HEK293 (cell line): ENCODE results near the gene COL13A1.

Experiments
- CTCF ChIA-PET: fragments of 350-600 bp; formaldehyde crosslinking; extraction: SDS; loops from one replicate; lab custom pipeline; 2021; ENCODE audit warnings: antibody characterized with exemption; lab: Yijun Ruan, JAX
- POLR2A ChIA-PET: fragments of 300-600 bp; formaldehyde crosslinking; extraction: SDS; loops from one replicate; lab custom pipeline; 2020; ENCODE audit warnings: antibody characterized with exemption, inconsistent platforms; lab: Yijun Ruan, JAX
- H3K27ac ChIP-seq: fragments of 200-500 bp; sonication (Bioruptor generic); 2 replicates; pipeline ENCODE4 v1.5.1; 2014; ENCODE audit warnings: low read depth, low read length, control low read depth, inconsistent platforms; ENCODE audit errors: extremely low read depth
- H3K36me3 ChIP-seq, 2 experiments: fragments of 200-500 bp in 1 of 2; sonication (Bioruptor generic) in 1 of 2; 1 replicate in 1 of 2; 2 replicates in 1 of 2; pipeline ENCODE4 v1.5.1; 2014 to 2017; ENCODE audit warnings: inconsistent platforms in 2 of 2, low read length in 2 of 2; ENCODE audit not compliant: control insufficient read depth in 2 of 2, insufficient read depth in 1 of 2
- H3K4me1 ChIP-seq: fragments of 200-500 bp; sonication (Bioruptor generic); 2 replicates; pipeline ENCODE4 v1.5.1; 2014; ENCODE audit warnings: mild to moderate bottlenecking, low read length, inconsistent platforms; ENCODE audit not compliant: control insufficient read depth, insufficient read depth
- H3K4me3 ChIP-seq: 2 replicates; pipeline ENCODE4 v1.5.1; 2011; ENCODE audit warnings: low read depth, mild to moderate bottlenecking, control low read depth, low read length, moderate library complexity
- H3K9me3 ChIP-seq: fragments of 200-500 bp; sonication (Bioruptor generic); 2 replicates; pipeline ENCODE4 v1.5.1; 2014; ENCODE audit warnings: low read depth, low read length, inconsistent platforms; ENCODE audit not compliant: control insufficient read depth, insufficient read depth
- BCL11B ChIP-seq: fragments of 450-650 bp; formaldehyde crosslinking; IDR thresholded peaks from 2 replicates; pipeline ENCODE4 v1.5.1; 2016; ENCODE audit warnings: low read depth, missing biosample characterization, missing genetic modification characterization
- GLIS1 ChIP-seq: fragments of 450-650 bp; formaldehyde crosslinking; IDR thresholded peaks from 2 replicates; pipeline ENCODE4 v1.5.1; 2016; ENCODE audit warnings: missing biosample characterization, missing genetic modification characterization
- HOXA7 ChIP-seq: sonication (generic); formaldehyde crosslinking; IDR thresholded peaks from 2 replicates; pipeline ENCODE4 v1.8.1; 2022; ENCODE audit warnings: missing genetic modification reagents, borderline replicate concordance
- HOXD13 ChIP-seq: sonication (generic); formaldehyde crosslinking; IDR thresholded peaks from 2 replicates; pipeline ENCODE4 v1.8.0; 2022; ENCODE audit warnings: missing genetic modification reagents, borderline replicate concordance
- SCRT1 ChIP-seq: fragments of 450-650 bp; formaldehyde crosslinking; IDR thresholded peaks from 2 replicates; pipeline ENCODE4 v1.5.1; 2016; ENCODE audit warnings: missing biosample characterization, missing genetic modification characterization, borderline replicate concordance
- SCRT2 ChIP-seq: fragments of 450-650 bp; formaldehyde crosslinking; IDR thresholded peaks from 2 replicates; pipeline ENCODE4 v1.5.1; 2016; ENCODE audit warnings: missing biosample characterization, missing genetic modification characterization
- TCF7L2 ChIP-seq: IDR thresholded peaks from 2 replicates; pipeline ENCODE4 v1.6.1; 2011; ENCODE audit warnings: low read depth, mild to moderate bottlenecking, inconsistent platforms, low read length, moderate library complexity, borderline replicate concordance
- ZBTB17 ChIP-seq: fragments of 450-650 bp; formaldehyde crosslinking; IDR thresholded peaks from 2 replicates; pipeline ENCODE4 v1.5.1; 2016; ENCODE audit warnings: missing biosample characterization, missing genetic modification characterization
- ZBTB26 ChIP-seq: fragments of 450-650 bp; formaldehyde crosslinking; optimal IDR thresholded peaks from 2 replicates; pipeline ENCODE3; 2016; ENCODE audit warnings: missing biosample characterization, mild to moderate bottlenecking, missing genetic modification characterization
- ZBTB48 ChIP-seq: fragments of 450-650 bp; formaldehyde crosslinking; IDR thresholded peaks from 2 replicates; pipeline ENCODE4 v1.5.1; 2016; ENCODE audit warnings: missing biosample characterization, missing genetic modification characterization
- ZNF10 ChIP-seq: fragments of 450-650 bp; formaldehyde crosslinking; IDR thresholded peaks from 2 replicates; pipeline ENCODE4 v1.5.1; 2017; ENCODE audit warnings: missing biosample characterization, missing genetic modification characterization
- ZNF114 ChIP-seq: fragments of 450-650 bp; formaldehyde crosslinking; IDR thresholded peaks from 2 replicates; pipeline ENCODE4 v1.5.0; 2017; ENCODE audit warnings: missing biosample characterization, missing genetic modification characterization
- ZNF140 ChIP-seq: fragments of 450-650 bp; formaldehyde crosslinking; IDR thresholded peaks from 2 replicates; pipeline ENCODE4 v1.5.1; 2016; ENCODE audit warnings: missing biosample characterization, missing genetic modification characterization
- ZNF146 ChIP-seq: fragments of 450-650 bp; formaldehyde crosslinking; IDR thresholded peaks from 2 replicates; pipeline ENCODE4 v1.5.1; 2016; ENCODE audit warnings: missing biosample characterization, missing genetic modification characterization
- ZNF221 ChIP-seq: fragments of 450-650 bp; formaldehyde crosslinking; IDR thresholded peaks from 2 replicates; pipeline ENCODE4 v1.5.1; 2017; ENCODE audit warnings: missing biosample characterization, missing genetic modification characterization, borderline replicate concordance
- ZNF354C ChIP-seq: fragments of 450-650 bp; formaldehyde crosslinking; IDR thresholded peaks from 2 replicates; pipeline ENCODE4 v1.5.1; 2016; ENCODE audit warnings: missing biosample characterization, missing genetic modification characterization, low read depth, borderline replicate concordance
- ZNF433 ChIP-seq: fragments of 450-650 bp; formaldehyde crosslinking; IDR thresholded peaks from 2 replicates; pipeline ENCODE4 v1.5.1; 2016; ENCODE audit warnings: missing biosample characterization, missing genetic modification characterization, low read depth
- ZNF530 ChIP-seq: fragments of 450-650 bp; formaldehyde crosslinking; IDR thresholded peaks from 2 replicates; pipeline ENCODE4 v1.5.1; 2016; ENCODE audit warnings: low read depth, missing biosample characterization, missing genetic modification characterization
- ZNF670 ChIP-seq: fragments of 450-650 bp; formaldehyde crosslinking; IDR thresholded peaks from 2 replicates; pipeline ENCODE4 v1.5.1; 2016; ENCODE audit warnings: missing biosample characterization, missing genetic modification characterization, low read depth
- ZNF692 ChIP-seq: fragments of 450-650 bp; formaldehyde crosslinking; IDR thresholded peaks from 2 replicates; pipeline ENCODE4 v1.5.1; 2016; ENCODE audit warnings: missing biosample characterization, missing genetic modification characterization
- ZXDB ChIP-seq: fragments of 450-650 bp; formaldehyde crosslinking; IDR thresholded peaks from 2 replicates; pipeline ENCODE4 v1.5.1; 2016; ENCODE audit warnings: missing biosample characterization, missing genetic modification characterization
- TF ChIP-seq, protein P1 (sequence below): fragments of 450-650 bp; formaldehyde crosslinking; IDR thresholded peaks from 2 replicates; pipeline ENCODE4 v1.5.1; 2017; ENCODE audit warnings: missing biosample characterization, mild to moderate bottlenecking, missing genetic modification characterization, moderate library complexity
- TF ChIP-seq, protein P2 (sequence below): fragments of 450-650 bp; formaldehyde crosslinking; IDR thresholded peaks from 2 replicates; pipeline ENCODE4 v1.5.1; 2016; ENCODE audit warnings: missing biosample characterization, missing genetic modification characterization

COL13A1 gene

GRCh38 chr10:69848454-69848853 lies 46.7 kb downstream of the COL13A1 start:
- TF ChIP-seq SCRT1 (peak; percentile 86; the same call in 1 of the 2 replicates), ZNF146 (tag by site-specific recombination) (no peak), ZNF354C (tag by site-specific recombination) (no peak), HOXD13 (CRISPR knock-in tag) (no peak), ZNF221 (tag by site-specific recombination) (no peak), ZBTB17 (tag by site-specific recombination) (no peak), ZXDB (tag by site-specific recombination) (no peak), SCRT2 (tag by site-specific recombination) (peak; percentile 89)
- TF ChIP-seq, protein P1, sequence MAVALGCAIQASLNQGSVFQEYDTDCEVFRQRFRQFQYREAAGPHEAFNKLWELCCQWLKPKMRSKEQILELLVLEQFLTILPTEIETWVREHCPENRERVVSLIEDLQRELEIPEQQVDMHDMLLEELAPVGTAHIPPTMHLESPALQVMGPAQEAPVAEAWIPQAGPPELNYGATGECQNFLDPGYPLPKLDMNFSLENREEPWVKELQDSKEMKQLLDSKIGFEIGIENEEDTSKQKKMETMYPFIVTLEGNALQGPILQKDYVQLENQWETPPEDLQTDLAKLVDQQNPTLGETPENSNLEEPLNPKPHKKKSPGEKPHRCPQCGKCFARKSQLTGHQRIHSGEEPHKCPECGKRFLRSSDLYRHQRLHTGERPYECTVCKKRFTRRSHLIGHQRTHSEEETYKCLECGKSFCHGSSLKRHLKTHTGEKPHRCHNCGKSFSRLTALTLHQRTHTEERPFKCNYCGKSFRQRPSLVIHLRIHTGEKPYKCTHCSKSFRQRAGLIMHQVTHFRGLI (tag by site-specific recombination): no peak
- peaks cover 2% of the 10 kb centered on the region; the same call in 1 of the 2 replicates for H3K4me1 ChIP-seq
- no peaks in the 10 kb centered on the region for H3K9me3 ChIP-seq
- ChIA-PET CTCF (interaction anchor here (1.3 kb wide), 1 partner anchor 66 kb away, joined by 3 read pairs; no protein-coding TSS in a partner anchor), POLR2A (no interaction called here)
- no peak overlapping the region for H3K27ac ChIP-seq
- H3K36me3 ChIP-seq: no peaks in the 10 kb centered on the region
- H3K4me3 ChIP-seq: no peak overlapping the region

DNA sequence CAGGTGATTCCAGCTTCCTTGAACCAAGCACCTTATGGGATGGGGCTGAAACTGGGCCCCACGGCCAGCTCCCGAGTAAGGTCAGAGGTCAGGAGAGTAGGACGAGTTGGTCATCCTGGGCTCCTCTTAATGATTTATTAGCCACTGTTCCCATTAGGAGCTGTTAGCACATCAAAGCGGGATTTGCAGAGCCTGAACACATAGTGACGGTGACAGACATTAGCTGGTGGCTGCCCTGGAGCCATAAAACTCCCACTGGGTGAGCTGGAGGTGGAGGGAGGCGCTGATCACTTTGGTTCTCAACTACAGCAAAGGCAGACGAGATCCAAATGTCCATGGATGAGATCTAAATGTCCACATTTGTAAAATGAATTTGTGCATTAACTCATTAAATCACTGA lies 48.1 kb downstream of the COL13A1 start:
- Histone ChIP-seq H3K9me3 (no peaks in the 10 kb centered on the region), H3K36me3 (no peaks in the 10 kb centered on the region), H3K4me1 (peaks cover 2% of the 10 kb centered on the region; the same call in 1 of the 2 replicates), H3K27ac (no peak overlapping the region), H3K4me3 (no peak overlapping the region)
- ChIA-PET CTCF (interaction anchor here (0.6 to 1.1 kb wide), 3 partner anchors 10 to 45 kb away, joined by 3 read pairs; no protein-coding TSS in a partner anchor), POLR2A (no interaction called here)
- no peak for TF ChIP-seq ZNF670 (tag by site-specific recombination)
- no peak for TF ChIP-seq ZNF692 (tag by site-specific recombination)
- TF ChIP-seq ZNF530: no peak
- TF ChIP-seq ZNF140: 0 out of 2 replicates have a peak, but pooled peaks have one; percentile 4

GRCh38 chr10:69850440-69850839 lies 48.7 kb downstream of the COL13A1 start:
- H3K9me3 ChIP-seq: no peaks in the 10 kb centered on the region
- TF ChIP-seq BCL11B (tag by site-specific recombination) (no peak), GLIS1 (peak; percentile 47)
- ChIA-PET CTCF (interaction anchor here (0.8 to 1.2 kb wide), 3 partner anchors 10 to 51 kb away, joined by 3 to 4 read pairs (median 3); partner anchors contain the start of gene COL13A1), POLR2A (no interaction called here)
- no peaks in the 10 kb centered on the region for H3K36me3 ChIP-seq
- no peak overlapping the region for H3K4me3 ChIP-seq
- no peak overlapping the region for H3K27ac ChIP-seq
- H3K4me1 ChIP-seq: peaks cover 2% of the 10 kb centered on the region; the same call in 1 of the 2 replicates

DNA sequence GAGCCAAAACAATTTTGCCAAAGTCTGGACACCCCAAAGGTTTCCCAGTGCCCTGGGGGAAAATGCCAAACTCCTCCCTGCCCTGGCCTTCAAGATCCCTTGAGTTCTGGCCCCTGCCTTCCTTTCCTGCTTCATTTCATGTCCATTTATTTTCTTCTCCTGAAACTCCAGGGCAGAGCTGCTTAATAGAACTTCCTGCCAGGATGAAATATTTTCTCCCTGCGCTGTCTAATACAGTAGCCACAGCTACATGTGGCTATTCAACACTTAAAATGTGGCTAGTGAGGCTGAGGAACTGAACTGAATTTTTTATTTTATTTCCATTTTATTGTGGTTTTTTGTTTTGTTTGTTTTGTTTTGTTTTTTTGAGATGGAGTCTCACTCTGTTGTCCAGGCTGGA lies 49.6 kb downstream of the COL13A1 start:
- ChIA-PET CTCF (interaction anchor here (0.8 to 1.2 kb wide), 3 partner anchors 31 to 52 kb away, joined by 3 to 4 read pairs (median 4); partner anchors contain the start of gene COL13A1), POLR2A (no interaction called here)
- H3K4me3 ChIP-seq: no peak overlapping the region
- H3K9me3 ChIP-seq: no peaks in the 10 kb centered on the region
- no peak overlapping the region for H3K27ac ChIP-seq
- no peaks in the 10 kb centered on the region for H3K36me3 ChIP-seq
- no peaks in the 10 kb centered on the region for H3K4me1 ChIP-seq
- no peak for TF ChIP-seq HOXA7 (CRISPR knock-in tag)
- no peak for TF ChIP-seq ZNF433 (tag by site-specific recombination)
- TF ChIP-seq, protein P2, sequence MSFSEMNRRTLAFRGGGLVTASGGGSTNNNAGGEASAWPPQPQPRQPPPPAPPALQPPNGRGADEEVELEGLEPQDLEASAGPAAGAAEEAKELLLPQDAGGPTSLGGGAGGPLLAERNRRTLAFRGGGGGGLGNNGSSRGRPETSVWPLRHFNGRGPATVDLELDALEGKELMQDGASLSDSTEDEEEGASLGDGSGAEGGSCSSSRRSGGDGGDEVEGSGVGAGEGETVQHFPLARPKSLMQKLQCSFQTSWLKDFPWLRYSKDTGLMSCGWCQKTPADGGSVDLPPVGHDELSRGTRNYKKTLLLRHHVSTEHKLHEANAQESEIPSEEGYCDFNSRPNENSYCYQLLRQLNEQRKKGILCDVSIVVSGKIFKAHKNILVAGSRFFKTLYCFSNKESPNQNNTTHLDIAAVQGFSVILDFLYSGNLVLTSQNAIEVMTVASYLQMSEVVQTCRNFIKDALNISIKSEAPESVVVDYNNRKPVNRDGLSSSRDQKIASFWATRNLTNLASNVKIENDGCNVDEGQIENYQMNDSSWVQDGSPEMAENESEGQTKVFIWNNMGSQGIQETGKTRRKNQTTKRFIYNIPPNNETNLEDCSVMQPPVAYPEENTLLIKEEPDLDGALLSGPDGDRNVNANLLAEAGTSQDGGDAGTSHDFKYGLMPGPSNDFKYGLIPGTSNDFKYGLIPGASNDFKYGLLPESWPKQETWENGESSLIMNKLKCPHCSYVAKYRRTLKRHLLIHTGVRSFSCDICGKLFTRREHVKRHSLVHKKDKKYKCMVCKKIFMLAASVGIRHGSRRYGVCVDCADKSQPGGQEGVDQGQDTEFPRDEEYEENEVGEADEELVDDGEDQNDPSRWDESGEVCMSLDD (tag by site-specific recombination): no peak
- TF ChIP-seq ZBTB48 (tag by site-specific recombination): no peak
- TF ChIP-seq ZNF114: no peak
- no peak for TF ChIP-seq TCF7L2
- no peak for TF ChIP-seq ZNF10
- no peak for TF ChIP-seq ZBTB26
